B cell (primary cell): ENCODE data around the gene FAM177A1.
"Not testable (repeated sequence)": the region's sequence is repeated elsewhere in the genome, so short reads cannot be mapped to it uniquely, and the experiment has no call there.

ENCODE experiments used
- EZH2 ChIP-seq: IDR thresholded peaks from 2 replicates; pipeline ENCODE4 v1.6.1; 2012; ENCODE audit warnings: borderline replicate concordance, low read depth, mild to moderate bottlenecking, moderate library complexity, low read length; ENCODE audit not compliant: insufficient read depth, poor library complexity, severe bottlenecking
- TF ChIP-seq, protein P1 (sequence below): fragments of 200-600 bp; IDR thresholded peaks from one replicate; pipeline ENCODE4 v1.8.0; 2022; ENCODE audit warnings: antibody characterized with exemption, mild to moderate bottlenecking

DNA sequence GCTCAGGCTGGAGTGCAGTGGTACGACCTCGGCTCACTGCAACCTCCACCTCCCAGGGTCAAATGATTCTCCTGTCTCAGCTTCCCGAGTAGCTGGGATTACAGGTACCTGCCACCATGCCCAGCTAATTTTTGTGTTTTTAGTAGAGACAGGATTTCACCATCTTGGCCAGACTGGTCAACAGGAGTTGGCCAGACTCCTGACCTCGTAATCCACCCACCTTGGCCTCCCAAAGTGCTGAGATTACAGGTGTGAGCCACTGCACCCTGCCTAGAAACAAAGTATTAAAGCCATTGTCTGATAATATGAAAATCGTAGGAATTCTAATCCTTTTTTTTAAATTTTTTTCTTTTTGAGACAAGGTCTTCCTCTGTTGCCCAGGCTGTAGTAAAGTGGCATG, 19.7 kb downstream of the FAM177A1 start:
- TF ChIP-seq, protein P1, sequence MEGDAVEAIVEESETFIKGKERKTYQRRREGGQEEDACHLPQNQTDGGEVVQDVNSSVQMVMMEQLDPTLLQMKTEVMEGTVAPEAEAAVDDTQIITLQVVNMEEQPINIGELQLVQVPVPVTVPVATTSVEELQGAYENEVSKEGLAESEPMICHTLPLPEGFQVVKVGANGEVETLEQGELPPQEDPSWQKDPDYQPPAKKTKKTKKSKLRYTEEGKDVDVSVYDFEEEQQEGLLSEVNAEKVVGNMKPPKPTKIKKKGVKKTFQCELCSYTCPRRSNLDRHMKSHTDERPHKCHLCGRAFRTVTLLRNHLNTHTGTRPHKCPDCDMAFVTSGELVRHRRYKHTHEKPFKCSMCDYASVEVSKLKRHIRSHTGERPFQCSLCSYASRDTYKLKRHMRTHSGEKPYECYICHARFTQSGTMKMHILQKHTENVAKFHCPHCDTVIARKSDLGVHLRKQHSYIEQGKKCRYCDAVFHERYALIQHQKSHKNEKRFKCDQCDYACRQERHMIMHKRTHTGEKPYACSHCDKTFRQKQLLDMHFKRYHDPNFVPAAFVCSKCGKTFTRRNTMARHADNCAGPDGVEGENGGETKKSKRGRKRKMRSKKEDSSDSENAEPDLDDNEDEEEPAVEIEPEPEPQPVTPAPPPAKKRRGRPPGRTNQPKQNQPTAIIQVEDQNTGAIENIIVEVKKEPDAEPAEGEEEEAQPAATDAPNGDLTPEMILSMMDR: not testable (repeated sequence)
- TF ChIP-seq EZH2: not testable (repeated sequence)
